Small intestine (tissue), 7 donors: Measurements from ENCODE around the gene POTEF. TPM values are rescaled to one million over a fixed set of nuclear protein-coding genes. Genes with fewer than 3 reads are reported as not detected.
"Not testable (repeated sequence)": the region's sequence is repeated elsewhere in the genome, so short reads cannot be mapped to it uniquely, and the experiment has no call there.

Source experiments
- DNase-seq, 2 donors: peaks; one replicate each; pipeline versions ENCODE4 v3.0.0 to v3.0.0-alpha.2; 2013
- FAIRE-seq: peaks from 2 replicates; lab custom pipeline; 2012; peaks lifted over from hg19 to GRCh38; lab: Jason Lieb, UNC
- H3K27ac ChIP-seq, 3 donors: one replicate each; pipeline ENCODE4 v1.5.1; 2013; ENCODE audit warnings: low read length in 2 of 3, mild to moderate bottlenecking in 2 of 3, control low read depth in 1 of 3, inconsistent platforms in 1 of 3, low read depth in 1 of 3, moderate library complexity in 1 of 3
- H3K27me3 ChIP-seq, 3 donors: one replicate each; pipeline ENCODE4 v1.6.1; 2013; ENCODE audit warnings: low read length in 3 of 3, inconsistent platforms in 1 of 3; ENCODE audit not compliant: control insufficient read depth in 3 of 3, insufficient read depth in 3 of 3
- H3K36me3 ChIP-seq, 3 donors: one replicate each; pipeline ENCODE4 v1.6.1; 2013; ENCODE audit warnings: low read length in 3 of 3, inconsistent platforms in 1 of 3, low read depth in 1 of 3, mild to moderate bottlenecking in 1 of 3, moderate library complexity in 1 of 3; ENCODE audit not compliant: control insufficient read depth in 3 of 3, insufficient read depth in 2 of 3
- H3K4me1 ChIP-seq, 3 donors: one replicate each; pipeline ENCODE4 v1.6.1; 2013; ENCODE audit warnings: low read length in 2 of 3, inconsistent platforms in 1 of 3, low read depth in 1 of 3, mild to moderate bottlenecking in 1 of 3, moderate library complexity in 1 of 3; ENCODE audit not compliant: control insufficient read depth in 3 of 3, insufficient read depth in 2 of 3
- H3K4me3 ChIP-seq, 3 donors: one replicate each; pipeline ENCODE4 v1.5.1; 2013; ENCODE audit warnings: low read length in 3 of 3, control low read depth in 1 of 3, inconsistent platforms in 1 of 3, low read depth in 1 of 3, mild to moderate bottlenecking in 1 of 3, moderate library complexity in 1 of 3
- H3K9me3 ChIP-seq, 2 donors: one replicate each; pipeline ENCODE4 v1.6.1; 2013; ENCODE audit warnings: low read depth in 1 of 2, low read length in 1 of 2; ENCODE audit not compliant: control insufficient read depth in 2 of 2, insufficient read depth in 1 of 2
- WGBS, 3 donors: extraction: QIAGEN DNeasy Blood & Tissue Kit; methylation state at CpG; one replicate each; pipeline ENCODE4 v1.1.7; 2013; 5-methylcytosine and 5-hydroxymethylcytosine counted together
- polyA plus RNA-seq, 4 donors: library from polyadenylated mRNA; stranded (reverse) in 3 of 4; unstranded in 1 of 4; fragments of 200-250 nt in 3 of 4; fragments of 120-200 nt in 1 of 4; gene quantifications; one replicate each; pipeline versions ENCODE4 v1.2.1 to v1.2.3, GENCODE V29; 2013
- donor health status: healthy with polysubstance abuse.
- donor health status: control.
- donor health status: control.
- donor health status: Bipolar disorder and iron deficiency.
- donor health status: healthy.

POTEF gene
- polyA plus RNA-seq, 4 donors, result not detected

GRCh38 chr2:130154773-130155765 is 26.0 kb upstream of the POTEF start:
- Histone ChIP-seq H3K4me3 (no peak overlapping the region), H3K36me3 (peaks cover 2 to 60% (median 13%) of the 10 kb centered on the region in 3 donors), H3K4me1 (no peaks in the 10 kb centered on the region), H3K27me3 (no peaks in the 10 kb centered on the region), H3K9me3 (no peaks in the 10 kb centered on the region), H3K27ac (no peak overlapping the region)
- WGBS, 3 donors, result 95 to 96% (median 96%) methylated on average over 26 to 29 of the region's 29 CpGs
- FAIRE-seq (no peak), DNase-seq (no peak)

GRCh38 chr2:130154423-130154770 is 25.4 kb upstream of the POTEF start:
- H3K27me3 ChIP-seq, H3K4me3 ChIP-seq, H3K9me3 ChIP-seq, FAIRE-seq, H3K4me1 ChIP-seq, DNase-seq, H3K27ac ChIP-seq: not testable (repeated sequence)
- WGBS, 3 donors, result 89 to 97% (median 92%) methylated on average over 4 to 8 of the region's 8 CpGs
- peaks cover 2 to 54% (median 13%) of the 10 kb centered on the region in 3 donors for H3K36me3 ChIP-seq

- H3K27me3 ChIP-seq, H3K4me1 ChIP-seq, DNase-seq, FAIRE-seq, H3K4me3 ChIP-seq, H3K9me3 ChIP-seq, H3K27ac ChIP-seq: not testable (repeated sequence)
- peaks cover 2 to 53% (median 13%) of the 10 kb centered on the region in 3 donors for H3K36me3 ChIP-seq
- 92 to 96% (median 92%) methylated on average over 18 to 23 of the region's 23 CpGs for WGBS, 3 donors
Measured at GRCh38 chr2:130153721-130154422, 24.9 kb upstream of the POTEF start.

GRCh38 chr2:130152816-130153595 is 24.0 kb upstream of the POTEF start:
- 93 to 94% (median 94%) methylated on average over 25 of the region's 25 CpGs for WGBS, 3 donors
- Histone ChIP-seq H3K27ac (no peak overlapping the region), H3K4me3 (no peak overlapping the region), H3K4me1 (no peaks in the 10 kb centered on the region), H3K9me3 (no peaks in the 10 kb centered on the region), H3K27me3 (no peaks in the 10 kb centered on the region), H3K36me3 (peaks cover 0 to 51% (median 13%) of the 10 kb centered on the region in 3 donors)
- DNase-seq (no peak), FAIRE-seq (no peak)

GRCh38 chr2:130152136-130152815 is 23.3 kb upstream of the POTEF start:
- not testable (repeated sequence) for FAIRE-seq
- WGBS, 3 donors, result 91 to 93% (median 91%) methylated on average over 14 to 27 of the region's 27 CpGs

GRCh38 chr2:130151145-130151512 is 22.1 kb upstream of the POTEF start:
- not testable (repeated sequence) for FAIRE-seq, DNase-seq
- WGBS, 3 donors, result 64 to 71% (median 65%) methylated on average over 5 of the region's 5 CpGs

More at GRCh38 chr2:130152136-130152815, 23.3 kb upstream of the POTEF start:
- not testable (repeated sequence) for H3K4me1 ChIP-seq, H3K27ac ChIP-seq, H3K9me3 ChIP-seq, H3K4me3 ChIP-seq, H3K27me3 ChIP-seq, DNase-seq
- H3K36me3 ChIP-seq, result peaks cover 0 to 45% (median 13%) of the 10 kb centered on the region in 3 donors

GRCh38 chr2:130150181-130151144 is 21.4 kb upstream of the POTEF start:
- Histone ChIP-seq H3K36me3 (peaks cover 0 to 36% (median 12%) of the 10 kb centered on the region in 3 donors), H3K27me3 (peaks cover 0 to under 1% (median 0%) of the 10 kb centered on the region in 3 donors), H3K4me1 (no peaks in the 10 kb centered on the region), H3K4me3 (no peak overlapping the region), H3K9me3 (no peaks in the 10 kb centered on the region), H3K27ac (no peak overlapping the region)
- 88 to 89% (median 89%) methylated on average over 21 to 23 of the region's 23 CpGs for WGBS, 3 donors
- no peak for DNase-seq
- FAIRE-seq, result no peak

More at GRCh38 chr2:130151145-130151512, 22.1 kb upstream of the POTEF start:
- not testable (repeated sequence) for H3K4me1 ChIP-seq, H3K27ac ChIP-seq, H3K9me3 ChIP-seq, H3K4me3 ChIP-seq, H3K27me3 ChIP-seq
- peaks cover 0 to 40% (median 13%) of the 10 kb centered on the region in 3 donors for H3K36me3 ChIP-seq
